Body of pancreas (tissue), 4 donors: ENCODE measurements around the gene THY1.

Source experiments
- CTCF ChIP-seq, 7 experiments: fragments of 450-650 bp in 4 of 7; fragments of 200-600 bp in 3 of 7; sonication (generic) in 3 of 7; IDR thresholded peaks; one replicate each; pipeline ENCODE4 v1.5.1; 2016 to 2019; ENCODE audit warnings: antibody characterized with exemption in 7 of 7
- POLR2A ChIP-seq, 3 donors: fragments of 450-650 bp; IDR thresholded peaks; one replicate each; pipeline ENCODE4 v1.6.1; 2016; ENCODE audit warnings: antibody characterized with exemption in 3 of 3, mild to moderate bottlenecking in 2 of 3

GRCh38 chr11:119372260-119373058 is 50.5 kb downstream of the THY1 start:
- no peak for TF ChIP-seq POLR2A (IDR thresholded peaks at IDR 0.05)
- TF ChIP-seq CTCF (IDR thresholded peaks at IDR 0.05): no peak
